Tibial nerve (tissue), 4 donors: ENCODE results near the gene RTN4.

Experiments used
- EP300 ChIP-seq, 2 donors: sonication (generic); formaldehyde crosslinking; IDR thresholded peaks; one replicate each; pipeline ENCODE4 v1.6.1; 2017; ENCODE audit warnings: antibody characterized with exemption in 2 of 2, mild to moderate bottlenecking in 1 of 2
- POLR2A ChIP-seq, 2 donors: fragments of 450-650 bp; IDR thresholded peaks; one replicate each; pipeline ENCODE4 v1.6.1; 2017; ENCODE audit warnings: antibody characterized with exemption in 2 of 2, mild to moderate bottlenecking in 2 of 2, moderate library complexity in 2 of 2
- TF ChIP-seq, protein P1 (sequence below), 5 experiments: fragments of 200-600 bp in 3 of 5; fragments of 450-650 bp in 2 of 5; sonication (generic) in 3 of 5; IDR thresholded peaks; one replicate each; pipeline ENCODE4 v1.5.1; 2016 to 2019; ENCODE audit warnings: antibody characterized with exemption in 5 of 5, mild to moderate bottlenecking in 3 of 5, moderate library complexity in 2 of 5

DNA sequence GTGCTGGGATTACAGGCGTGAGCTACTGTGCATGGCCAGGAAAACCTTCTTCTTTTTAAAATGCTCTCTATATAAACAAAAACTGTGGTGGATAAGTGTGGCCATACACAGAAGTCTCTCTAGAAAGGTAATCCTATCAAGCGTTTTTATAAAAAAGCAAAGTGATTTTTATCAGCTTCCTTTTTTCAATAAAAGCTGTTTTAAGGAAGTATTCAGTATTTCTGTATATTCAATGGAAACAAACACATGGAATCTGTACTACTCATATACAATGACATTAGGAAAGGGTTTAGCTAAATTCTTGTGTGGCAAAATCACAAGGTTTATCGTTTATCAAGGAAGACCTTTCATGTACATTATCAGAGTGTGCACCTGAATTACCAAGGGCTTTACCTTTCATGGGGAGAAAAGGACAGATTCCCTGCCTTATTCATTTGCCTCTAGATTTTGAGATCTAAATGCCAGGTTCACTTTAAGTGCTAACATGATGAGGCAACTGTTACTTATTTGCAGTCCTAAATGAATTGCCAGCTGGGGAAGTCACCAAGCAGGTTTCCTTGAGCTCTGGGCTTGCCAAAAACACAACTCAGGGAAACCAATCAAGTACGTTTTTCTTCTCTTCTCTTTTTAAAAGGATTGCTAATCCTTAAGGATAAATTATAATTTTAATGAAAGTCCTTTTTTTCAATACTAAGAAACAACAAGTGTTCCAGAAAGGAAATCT, 70.8 kb downstream of the RTN4 start:
- TF ChIP-seq, protein P1, sequence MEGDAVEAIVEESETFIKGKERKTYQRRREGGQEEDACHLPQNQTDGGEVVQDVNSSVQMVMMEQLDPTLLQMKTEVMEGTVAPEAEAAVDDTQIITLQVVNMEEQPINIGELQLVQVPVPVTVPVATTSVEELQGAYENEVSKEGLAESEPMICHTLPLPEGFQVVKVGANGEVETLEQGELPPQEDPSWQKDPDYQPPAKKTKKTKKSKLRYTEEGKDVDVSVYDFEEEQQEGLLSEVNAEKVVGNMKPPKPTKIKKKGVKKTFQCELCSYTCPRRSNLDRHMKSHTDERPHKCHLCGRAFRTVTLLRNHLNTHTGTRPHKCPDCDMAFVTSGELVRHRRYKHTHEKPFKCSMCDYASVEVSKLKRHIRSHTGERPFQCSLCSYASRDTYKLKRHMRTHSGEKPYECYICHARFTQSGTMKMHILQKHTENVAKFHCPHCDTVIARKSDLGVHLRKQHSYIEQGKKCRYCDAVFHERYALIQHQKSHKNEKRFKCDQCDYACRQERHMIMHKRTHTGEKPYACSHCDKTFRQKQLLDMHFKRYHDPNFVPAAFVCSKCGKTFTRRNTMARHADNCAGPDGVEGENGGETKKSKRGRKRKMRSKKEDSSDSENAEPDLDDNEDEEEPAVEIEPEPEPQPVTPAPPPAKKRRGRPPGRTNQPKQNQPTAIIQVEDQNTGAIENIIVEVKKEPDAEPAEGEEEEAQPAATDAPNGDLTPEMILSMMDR (IDR thresholded peaks at IDR 0.05): no peak
- TF ChIP-seq POLR2A (IDR thresholded peaks at IDR 0.05) (no peak), EP300 (IDR thresholded peaks at IDR 0.05) (no peak)
